SH-SY5Y (cell line): Measurements from ENCODE around the gene RERE.

Experiments used
- GATA2 ChIP-seq: IDR thresholded peaks from 2 replicates; pipeline ENCODE4 v1.6.1; 2011; ENCODE audit warnings: mild to moderate bottlenecking, low read depth, low read length
- GATA3 ChIP-seq: IDR thresholded peaks from 2 replicates; pipeline ENCODE4 v1.6.1; 2011; ENCODE audit warnings: low read depth, mild to moderate bottlenecking, low read length, moderate library complexity

RERE gene

DNA sequence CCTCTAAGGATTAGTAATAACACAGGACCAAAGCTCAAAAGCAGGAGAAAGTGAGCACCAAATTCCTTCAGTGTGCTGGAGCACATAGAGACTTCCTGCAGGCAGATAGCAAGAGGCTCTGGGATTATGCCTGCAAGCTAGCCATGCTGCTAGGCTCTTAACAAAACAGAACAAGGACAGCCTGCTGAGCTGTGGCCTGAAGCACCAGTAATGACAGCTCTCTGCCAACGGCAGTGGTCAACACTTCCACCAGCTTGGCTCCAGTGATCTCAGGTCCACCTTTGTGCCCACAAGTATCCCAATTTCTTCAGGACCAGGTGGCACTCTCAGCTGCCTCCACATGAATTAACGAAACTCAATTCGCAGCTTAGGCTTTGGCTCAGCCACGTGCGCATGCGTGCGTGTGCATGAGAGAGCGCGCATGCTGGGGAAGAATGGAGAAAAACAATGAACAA lies 435.4 kb downstream of the RERE start:
- TF ChIP-seq GATA3 (no peak), GATA2 (no peak)

DNA sequence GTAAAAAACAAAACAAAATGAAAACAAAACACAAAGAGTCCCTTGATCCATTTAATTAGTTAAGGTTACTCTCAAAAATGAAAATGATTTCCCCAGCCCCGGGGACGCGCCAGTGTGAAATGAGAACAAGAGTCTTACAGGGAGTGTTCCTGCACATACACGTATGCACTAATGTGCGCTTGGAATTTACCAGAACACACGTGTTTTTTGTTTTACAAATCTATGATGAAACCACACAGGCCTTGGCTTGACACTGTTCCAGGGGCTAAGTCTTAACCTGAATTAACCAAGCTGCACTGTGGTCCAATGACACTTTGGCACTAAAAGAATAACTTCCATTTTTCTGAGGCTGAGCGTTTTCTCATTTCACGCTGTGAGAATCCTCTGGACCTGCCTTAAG lies 435.8 kb downstream of the RERE start:
- TF ChIP-seq GATA2 (no peak), GATA3 (no peak)

DNA sequence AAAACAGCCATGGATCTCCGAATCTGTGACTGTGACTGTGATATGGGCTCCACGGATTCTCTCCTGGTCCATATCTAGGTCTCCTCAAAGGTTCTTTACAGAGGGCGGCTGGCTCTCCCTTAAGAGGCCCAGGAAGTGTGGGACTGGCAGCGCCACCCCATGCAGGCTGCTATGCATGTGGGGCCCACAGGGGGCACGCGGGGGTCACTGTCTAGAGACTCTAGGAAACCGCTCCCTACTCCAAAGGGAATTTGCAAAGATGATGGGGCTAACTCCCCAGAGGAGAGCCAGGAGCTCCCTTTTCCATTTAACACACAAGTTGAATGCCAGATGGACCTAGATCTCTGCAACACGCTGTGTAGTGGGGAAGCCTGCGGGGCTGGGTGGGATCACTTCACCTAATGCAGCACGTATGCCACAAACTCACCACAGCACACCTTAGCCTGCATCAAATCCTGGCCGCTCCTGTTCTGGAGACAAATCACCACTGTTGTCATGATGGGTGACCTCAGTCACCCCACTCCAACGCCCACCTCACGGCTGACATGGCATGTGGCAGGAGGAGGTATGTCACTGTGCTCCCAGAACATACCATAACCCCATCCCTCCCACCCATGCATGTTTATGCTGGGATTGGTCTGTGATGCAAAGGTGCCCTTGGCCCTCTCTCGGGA lies 437.8 kb downstream of the RERE start:
- TF ChIP-seq GATA2: no peak
- no peak for TF ChIP-seq GATA3

DNA sequence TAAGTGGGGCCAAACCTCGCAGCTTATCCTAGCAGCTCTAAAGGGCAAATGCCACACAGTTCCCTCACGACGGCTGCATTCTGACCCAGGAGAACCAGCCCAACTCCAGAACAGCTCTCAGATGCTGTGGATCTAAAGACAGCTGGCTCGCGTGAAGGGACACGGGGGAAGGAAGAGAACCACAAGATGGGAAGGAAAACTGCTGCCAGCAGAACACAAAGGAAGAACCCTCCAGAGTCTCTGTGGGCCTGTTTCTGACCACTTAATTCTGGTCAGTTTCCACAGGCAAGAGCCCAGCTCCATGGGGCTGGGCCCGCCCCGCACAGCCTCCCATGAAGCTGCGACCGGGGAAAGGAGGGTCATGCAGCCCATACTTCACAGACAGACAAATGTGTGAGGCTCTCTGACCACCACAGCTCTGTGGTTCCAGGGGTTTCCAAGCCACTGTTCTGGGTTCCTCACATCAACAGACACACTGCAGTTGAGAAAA lies 438.4 kb downstream of the RERE start:
- TF ChIP-seq GATA2 (no peak), GATA3 (no peak)

DNA sequence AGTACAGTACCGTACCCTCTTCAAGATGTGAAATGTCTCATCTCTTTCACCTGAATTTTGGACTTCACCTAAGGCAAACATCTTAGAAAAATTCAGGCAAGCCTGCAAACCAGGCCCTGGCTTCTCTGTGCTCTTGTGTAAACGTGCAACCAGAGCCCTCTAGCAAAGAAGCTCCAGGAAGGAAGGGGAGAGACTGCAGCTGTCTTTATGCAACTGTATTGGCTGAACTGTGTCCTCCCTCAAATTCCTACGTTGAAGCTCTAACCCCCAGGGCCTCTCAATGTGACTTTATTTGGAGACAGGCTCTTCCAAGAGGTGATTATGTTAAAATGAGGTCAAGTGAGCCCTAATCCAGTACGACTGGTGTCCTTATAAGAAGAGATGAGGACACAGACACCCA lies 439.3 kb downstream of the RERE start:
- no peak for TF ChIP-seq GATA2
- TF ChIP-seq GATA3: no peak

DNA sequence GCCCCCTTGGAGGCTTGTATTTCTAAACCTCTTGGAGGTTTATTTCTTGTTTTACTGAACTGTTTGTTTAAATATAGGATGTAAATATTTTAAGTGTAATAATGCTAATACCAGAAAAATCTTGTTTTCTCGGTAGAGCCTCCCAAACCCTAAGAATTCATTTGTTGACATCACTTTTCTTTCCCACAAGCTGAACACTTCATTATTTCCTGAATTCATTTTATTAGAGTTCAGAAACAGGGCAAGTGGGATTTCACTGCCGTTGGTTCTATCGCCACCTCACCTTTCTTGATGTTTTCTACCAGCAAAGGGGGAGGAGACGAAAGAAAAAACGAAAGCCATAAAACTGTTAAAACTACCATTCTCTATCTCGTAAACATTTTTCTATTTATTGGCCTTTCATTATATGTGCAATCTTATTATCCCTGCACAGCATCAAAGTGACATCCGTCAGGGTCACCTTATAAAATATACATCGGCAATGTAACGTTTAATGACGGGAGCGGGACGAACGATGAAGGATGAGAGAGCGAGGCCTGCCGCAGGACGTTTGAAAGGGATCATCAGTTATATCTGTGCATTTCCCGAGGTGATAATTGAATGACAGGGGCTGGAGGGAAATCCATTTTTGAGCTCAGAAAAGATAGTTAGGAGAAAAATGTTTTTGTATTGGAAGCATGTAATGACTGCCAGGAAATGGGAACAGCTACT lies 440.0 kb downstream of the RERE start:
- TF ChIP-seq GATA3: no peak
- TF ChIP-seq GATA2: no peak

DNA sequence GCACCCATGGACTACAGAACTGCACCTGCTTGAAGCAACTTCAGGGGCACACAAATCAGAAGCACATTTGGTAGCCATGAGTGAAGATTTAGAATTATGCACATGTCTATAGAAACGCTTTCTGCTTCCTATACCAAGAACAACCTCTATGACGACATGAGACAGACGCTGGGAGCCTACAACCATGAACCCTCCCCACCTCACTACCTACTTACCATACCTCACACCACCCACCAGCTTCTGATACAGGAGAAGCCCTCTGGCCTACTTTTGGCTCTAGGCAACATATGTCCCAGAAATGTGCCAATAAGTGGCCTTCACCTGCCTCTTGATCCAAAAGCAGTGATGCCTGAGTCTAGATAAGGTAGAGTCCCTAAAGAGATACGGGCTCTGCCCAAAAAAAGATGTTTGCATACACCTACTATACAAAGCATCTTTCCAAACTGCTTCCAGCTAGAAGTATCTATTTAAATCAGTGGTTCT lies 441.0 kb downstream of the RERE start:
- TF ChIP-seq GATA2 (no peak), GATA3 (no peak)

DNA sequence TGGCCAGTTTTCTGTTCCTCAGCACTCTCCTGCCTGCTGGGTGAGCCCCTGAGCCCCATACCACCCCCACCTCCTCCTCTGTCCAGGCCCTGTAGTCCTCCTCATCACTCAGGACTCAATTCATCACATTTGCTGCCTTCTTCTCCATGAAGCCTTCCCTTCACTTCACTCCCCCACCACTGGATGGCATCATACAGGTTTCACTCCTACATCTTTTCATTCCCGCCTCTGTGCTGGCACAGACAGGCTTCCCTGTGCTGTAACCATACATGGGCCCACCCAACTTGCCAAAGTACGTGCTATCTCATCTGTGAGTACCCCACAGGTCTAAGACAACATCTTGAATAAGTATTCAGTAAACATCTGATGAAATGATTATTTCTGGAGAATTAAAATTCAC lies 442.6 kb downstream of the RERE start:
- TF ChIP-seq GATA3 (no peak), GATA2 (no peak)

DNA sequence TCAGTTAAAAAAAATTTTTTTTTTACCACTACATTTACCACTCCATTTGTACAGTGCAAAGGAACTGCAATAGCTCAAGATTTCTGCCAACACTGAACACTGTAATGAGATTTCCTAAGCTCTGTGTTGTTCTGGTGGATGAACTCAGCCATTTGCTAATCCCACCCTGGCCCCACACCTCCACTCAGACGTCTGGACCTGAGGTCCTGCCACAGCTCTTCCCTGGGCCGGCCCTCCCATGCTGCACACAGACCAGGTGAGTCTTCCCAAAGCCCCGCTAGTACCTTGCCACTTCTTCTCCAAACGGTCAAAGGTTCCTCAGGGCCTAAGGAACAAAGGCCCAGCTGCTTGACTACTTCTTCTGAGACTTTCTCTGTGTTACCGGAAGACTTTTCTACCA lies 443.1 kb downstream of the RERE start:
- TF ChIP-seq GATA3: no peak
- no peak for TF ChIP-seq GATA2

DNA sequence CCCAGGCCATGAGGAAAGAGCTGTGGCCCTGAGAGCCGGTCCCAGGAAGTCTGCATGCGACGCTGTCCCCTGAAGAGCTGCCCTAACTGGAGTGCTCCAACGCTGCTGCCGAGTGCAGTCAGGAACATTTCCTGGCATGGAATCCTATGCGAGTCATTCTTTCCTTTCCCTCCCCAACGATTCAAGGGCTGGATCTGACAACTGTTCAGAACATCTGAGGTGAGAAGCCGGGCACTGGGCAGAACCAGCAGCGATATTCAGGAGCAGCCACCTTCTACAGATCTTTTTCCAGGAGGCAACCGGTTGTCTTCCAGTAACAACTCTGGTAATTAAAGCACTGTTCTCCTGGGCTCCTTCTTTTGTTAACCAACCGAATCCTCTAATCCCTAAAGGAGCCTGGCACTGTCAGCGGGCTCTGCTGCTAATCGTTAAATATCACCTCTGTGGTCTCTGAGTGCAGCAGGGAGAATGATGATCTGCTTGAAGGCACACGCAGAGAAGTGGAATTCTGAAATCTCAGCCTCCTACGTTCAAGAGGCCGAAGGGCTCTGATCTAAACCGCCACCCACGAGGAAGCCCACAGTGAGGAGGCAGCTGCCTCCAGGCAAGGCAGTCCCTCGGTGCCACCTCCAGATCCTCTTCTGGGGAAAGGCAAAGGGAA lies 443.7 kb downstream of the RERE start:
- TF ChIP-seq GATA3 (no peak), GATA2 (no peak)

DNA sequence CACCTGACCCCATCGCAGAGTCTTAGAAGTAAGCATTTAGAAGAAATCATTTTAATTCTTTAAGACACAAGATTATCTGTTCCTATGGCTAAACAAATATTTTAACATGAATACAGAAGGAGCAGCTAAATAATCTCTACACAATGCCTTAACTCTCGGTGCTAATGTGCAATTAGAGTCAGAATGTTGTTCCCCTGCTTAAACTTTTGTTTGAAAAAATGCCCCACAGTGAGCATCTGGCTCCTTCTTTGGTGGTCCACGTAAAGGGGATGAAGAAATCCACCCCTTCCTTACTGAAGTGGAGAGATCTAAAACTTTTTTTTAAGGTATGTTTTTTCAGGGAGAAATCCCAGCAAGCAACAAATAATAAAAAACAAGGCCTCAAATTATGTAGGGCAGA lies 444.3 kb downstream of the RERE start:
- TF ChIP-seq GATA3: no peak
- TF ChIP-seq GATA2: no peak

DNA sequence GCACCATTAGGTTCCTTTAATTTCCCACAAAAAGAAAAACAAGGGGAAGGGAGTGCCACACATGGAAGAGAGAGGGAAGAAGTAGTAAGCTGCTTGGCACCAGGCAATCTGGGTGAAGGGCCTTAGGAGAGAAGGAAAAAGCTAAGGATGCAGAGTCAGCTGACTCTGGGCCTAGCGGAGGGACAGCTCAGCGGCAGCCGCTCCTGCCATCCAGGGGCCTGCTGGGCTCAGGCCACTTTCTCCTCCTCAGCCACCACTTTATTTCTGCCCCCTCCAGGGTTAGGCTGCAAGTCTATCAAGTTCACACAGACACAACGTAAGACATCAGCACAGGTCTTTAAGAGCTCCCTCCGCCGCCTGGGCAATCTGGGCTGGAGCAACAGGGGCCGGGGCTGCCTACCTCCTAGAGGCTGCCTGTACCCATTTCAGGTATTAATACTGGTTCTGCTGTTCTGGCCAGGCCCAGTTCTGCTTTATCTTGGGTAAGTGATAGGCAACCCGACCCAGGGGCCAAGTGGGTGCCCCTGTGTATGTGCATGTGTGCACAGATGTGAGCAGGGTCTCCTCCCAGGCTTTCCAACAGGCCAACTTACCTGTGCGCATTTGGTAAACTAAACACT lies 446.0 kb downstream of the RERE start:
- no peak for TF ChIP-seq GATA2
- no peak for TF ChIP-seq GATA3

DNA sequence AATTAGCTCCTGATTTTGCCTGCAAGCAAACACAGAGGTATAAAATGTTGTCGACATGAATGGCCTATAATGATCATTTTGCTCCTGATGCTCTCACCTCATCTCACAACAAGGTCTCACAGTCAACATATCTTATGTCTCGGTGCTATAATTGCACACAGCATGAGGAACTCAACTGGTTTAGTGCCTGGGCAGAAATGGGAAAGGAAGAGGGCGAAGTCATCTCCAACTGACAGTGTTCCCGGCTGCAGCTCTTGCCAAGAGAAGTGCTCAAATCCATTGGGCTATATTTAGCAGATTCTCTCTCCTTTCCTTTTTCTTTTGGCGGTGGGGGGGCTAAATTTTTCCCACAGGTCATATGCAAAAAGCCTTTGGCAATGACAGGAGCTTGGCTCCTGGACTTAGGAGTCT lies 446.5 kb downstream of the RERE start:
- TF ChIP-seq GATA3: no peak
- no peak for TF ChIP-seq GATA2
